GM19328 (cell line): Measurements from ENCODE around the gene PSMB7.

ENCODE experiments used
- ATAC-seq: cut with Tn5 transposase; IDR thresholded peaks from one replicate; pipeline ENCODE4 v1.9.1; 2021; ENCODE audit warnings: mild to moderate bottlenecking, moderate library complexity; ENCODE audit not compliant: unreplicated experiment

The PSMB7 gene

GRCh38 chr9:124415102-124415851, at the start of gene PSMB7:
Gene PSMB7, minus strand, starts transcription at chr9:124415442. Its CDS starts 17 bp downstream, at chr9:124415425.
- peak; percentile 78 for ATAC-seq

DNA sequence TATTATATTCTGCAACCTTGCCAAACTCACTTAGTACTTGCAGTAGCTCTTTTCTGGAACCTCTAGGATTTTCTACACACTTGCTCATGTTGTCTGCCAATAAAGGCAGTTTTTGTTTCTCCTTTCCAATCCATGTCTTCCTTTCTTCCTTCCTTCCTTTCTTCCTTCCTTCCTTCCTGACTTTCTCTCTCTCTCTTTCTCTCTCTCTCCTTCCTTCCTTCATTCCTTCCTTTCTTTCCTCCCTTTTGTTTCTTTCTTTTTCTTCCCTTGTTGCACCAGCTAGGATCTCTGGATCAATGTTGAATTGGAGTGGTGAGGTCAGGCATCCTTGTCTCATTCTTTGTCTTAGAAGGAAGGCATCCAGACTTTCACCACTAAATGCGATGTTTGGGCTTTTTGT, 47.5 kb upstream of the PSMB7 start:
- ATAC-seq: no peak

GRCh38 chr9:124458441-124458840, 43.2 kb upstream of the PSMB7 start:
- ATAC-seq: no peak

DNA sequence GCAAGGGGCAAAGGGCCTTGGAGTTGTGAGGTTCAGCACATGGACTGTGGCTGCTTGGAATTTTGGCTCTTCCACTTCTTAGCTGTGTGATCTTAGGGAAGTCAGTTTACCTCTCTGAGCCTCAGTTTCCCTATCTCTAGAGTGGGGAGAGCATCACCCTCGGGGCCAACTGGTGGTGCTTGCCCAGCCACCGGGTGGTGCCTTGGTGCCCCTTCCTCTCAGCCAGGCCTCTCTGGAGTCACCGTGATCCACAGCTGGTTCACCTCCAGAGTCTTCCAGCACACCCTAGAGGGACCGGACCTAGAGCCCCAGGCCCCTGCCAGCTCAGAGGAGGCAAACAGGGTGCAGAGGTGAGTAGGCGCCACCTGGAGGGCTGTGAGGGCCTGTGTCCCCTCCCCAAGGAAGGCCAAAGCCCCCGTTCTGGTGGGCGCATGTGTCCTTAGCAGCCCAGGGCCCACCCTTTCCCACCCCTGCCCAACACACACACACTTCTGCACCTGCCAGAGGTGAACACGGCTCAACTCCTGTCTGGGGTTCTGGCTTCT, 42.7 kb upstream of the PSMB7 start:
- ATAC-seq: no peak

DNA sequence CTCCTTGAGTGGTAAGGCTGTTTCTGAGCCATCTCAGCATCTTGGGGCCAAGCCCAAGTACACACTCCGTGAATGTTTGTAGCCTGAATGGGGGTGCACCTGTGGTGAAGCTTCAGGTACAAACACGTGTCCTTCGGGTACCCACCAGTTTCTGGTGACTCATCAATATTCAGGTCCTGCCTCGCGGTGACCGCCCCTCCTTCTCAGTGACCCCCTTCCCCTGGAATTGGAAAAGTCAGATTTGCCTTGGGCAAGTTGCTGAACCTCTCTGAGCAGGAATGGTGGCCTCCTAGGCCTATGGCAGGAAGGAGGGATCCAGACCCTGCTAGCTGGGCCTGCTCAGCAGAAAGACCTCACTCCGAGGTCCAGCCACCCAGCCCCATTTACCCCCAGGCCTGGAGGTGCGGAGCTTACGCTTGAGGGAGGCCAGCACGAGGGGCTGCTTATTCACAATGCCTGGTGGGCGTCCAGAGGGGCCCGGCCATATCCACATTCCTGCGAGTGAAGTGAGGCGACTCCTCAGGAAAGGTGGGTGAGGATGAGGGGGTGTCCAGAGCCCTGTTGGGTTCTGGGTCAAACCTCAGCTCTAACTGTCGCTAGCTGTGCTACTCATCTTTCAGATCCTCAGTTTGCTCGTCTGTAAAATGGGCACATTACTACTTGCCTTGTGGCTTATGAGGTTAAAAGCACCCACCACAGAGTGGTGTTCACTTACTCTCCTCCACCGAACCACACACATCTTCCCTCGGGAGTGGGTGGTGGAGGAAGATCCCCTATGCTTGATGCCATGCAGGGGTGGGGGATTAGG, 42.0 kb upstream of the PSMB7 start:
- ATAC-seq: no peak

- ATAC-seq: no peak
Measured at GRCh38 chr9:124456341-124457078, 41.3 kb upstream of the PSMB7 start.

DNA sequence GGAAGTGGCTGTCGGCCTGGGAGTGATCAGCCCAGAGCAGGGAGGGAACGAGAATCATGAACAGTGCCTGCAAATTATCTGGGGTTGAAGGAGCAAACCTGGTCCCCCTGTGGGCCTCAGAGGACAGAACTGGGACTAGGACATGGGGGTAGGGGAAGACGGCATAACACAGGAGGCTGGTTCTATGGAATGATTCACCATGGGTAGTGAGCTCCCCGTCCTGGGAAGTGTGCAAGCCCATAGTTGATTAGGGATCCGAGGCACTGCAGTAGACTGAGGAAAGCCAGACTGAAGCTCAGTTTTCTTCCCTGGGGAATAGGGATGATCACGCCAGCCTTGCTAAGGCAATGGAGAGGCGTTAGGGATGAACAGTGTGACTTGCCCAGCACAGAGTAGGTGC, 40.6 kb upstream of the PSMB7 start:
- ATAC-seq: no peak

- ATAC-seq: no peak
Measured at GRCh38 chr9:124454791-124455443, 39.7 kb upstream of the PSMB7 start.

- ATAC-seq: no peak
Measured at GRCh38 chr9:124454296-124454695, 39.1 kb upstream of the PSMB7 start.

DNA sequence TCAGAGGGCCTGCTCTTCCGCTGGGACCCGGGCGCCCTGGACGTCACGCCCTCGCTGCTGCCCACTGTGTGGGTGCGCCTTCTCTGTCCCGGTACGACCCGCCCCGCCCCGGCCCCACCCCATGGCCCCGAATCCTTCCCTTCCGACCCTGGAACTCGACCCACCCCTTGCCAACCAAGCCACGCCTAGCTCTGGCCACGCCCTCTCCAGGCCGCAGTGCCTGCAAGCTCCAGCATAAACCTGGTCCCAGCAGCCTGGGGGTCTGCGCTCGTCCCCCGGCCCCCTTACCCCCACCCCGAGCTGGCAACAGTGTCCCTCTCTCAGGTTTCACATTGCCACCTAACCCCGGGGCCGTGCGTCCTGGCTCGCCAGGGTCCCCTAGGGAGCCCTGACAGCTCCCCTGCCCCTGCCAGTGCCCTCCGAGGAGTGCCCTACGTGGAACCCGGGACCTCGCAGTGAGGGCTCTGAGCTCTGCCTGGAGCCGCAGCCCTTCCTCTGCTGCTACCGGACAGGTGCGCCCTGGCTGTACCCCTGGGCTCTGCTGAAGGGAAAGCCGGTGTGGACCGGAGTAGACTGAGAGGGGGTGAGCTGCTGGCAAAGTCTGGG, 38.4 kb upstream of the PSMB7 start:
- no peak for ATAC-seq

- no peak for ATAC-seq
Measured at GRCh38 chr9:124452841-124453585, 37.8 kb upstream of the PSMB7 start.

- no peak for ATAC-seq
Measured at GRCh38 chr9:124452326-124452725, 37.1 kb upstream of the PSMB7 start.

DNA sequence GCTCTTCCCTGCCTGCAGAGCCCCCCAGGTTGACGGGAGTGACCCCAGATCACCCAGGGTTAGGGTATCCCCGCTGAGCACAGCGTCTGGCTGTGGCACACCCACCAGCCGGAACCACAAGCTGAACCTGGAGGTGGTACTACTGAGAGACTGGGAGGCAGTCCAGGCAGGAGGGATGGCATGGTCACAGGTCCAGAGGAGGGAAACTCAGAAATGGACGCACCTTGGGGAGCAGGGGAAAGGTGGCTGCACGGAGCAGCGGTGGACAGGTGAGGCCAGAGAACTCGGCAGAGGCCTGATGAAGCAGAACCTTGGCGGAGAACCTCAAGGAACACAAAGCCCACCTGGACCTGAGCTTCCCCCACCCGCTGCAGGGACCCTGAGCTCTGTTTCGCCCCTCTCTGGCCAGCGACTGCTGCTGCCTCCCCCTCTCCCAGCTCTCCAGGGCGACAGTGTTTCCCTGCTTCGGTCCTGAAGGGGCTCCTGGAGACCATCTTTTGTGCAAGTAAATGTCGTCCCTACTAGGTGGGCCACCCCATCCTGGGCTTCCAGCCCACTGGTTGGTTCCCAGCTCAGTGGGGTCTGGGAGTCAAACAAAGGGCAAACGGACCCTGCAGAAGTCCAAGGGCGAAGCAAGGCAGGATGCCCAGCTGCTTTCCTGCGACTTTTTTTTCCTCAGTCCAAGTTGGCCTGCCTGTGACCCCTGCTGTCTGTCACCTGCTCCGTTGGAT, 35.9 kb upstream of the PSMB7 start:
- ATAC-seq: no peak

DNA sequence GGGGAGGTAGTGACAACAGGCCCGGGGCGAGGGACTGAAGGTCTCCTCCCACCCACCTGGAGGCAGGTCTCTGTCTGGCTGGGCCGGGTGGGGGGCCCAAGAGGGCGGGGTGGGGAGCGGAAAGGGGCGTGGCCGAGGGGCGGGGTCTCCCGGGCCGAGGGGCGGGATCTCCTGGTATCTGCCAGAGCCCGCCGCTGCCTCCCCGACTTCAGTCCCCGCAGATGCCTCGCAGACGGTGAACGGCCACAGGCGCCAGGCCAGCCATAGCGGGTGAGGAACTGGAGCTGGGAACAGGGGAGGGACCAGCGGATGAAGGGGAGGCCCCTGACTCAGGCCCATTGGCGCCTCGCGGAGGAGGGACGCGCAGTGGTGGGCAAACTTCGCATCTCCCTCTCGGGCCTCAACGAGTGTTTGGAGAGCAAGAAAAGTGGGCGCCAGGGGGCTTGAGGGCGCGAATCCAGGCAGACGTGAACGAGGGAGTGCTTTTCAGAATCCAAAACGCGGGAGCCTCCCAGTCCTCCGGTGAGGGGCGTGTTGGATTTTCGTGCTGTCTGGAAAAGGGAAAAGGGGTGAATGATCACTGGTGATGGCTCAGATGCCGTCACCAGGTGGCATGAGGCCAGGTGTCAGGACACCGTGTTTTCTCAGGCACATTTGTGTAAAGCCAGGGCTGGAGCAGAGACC, 35.1 kb upstream of the PSMB7 start, which contains the start of gene ADGRD2:
Gene ADGRD2, plus strand, starts transcription at position 211 of the 684 bp plus-strand sequence. CDS start 1,216 bp downstream, outside the sequence.
- no peak for ATAC-seq

- ATAC-seq: no peak
Measured at GRCh38 chr9:124449381-124450151, 34.3 kb upstream of the PSMB7 start.

- no peak for ATAC-seq
Measured at GRCh38 chr9:124448019-124448418, 32.8 kb upstream of the PSMB7 start.

- no peak for ATAC-seq
Measured at GRCh38 chr9:124447297-124447661, 32.0 kb upstream of the PSMB7 start.

- no peak for ATAC-seq
Measured at GRCh38 chr9:124444166-124444565, 28.9 kb upstream of the PSMB7 start.
